Hepatic stellate cell (primary cell): ENCODE data around the gene VKORC1.

ENCODE experiments used
- DNase-seq: peaks from one replicate; pipeline ENCODE4 v3.0.0; 2011; ENCODE audit warnings: low spot score

VKORC1 gene

DNA sequence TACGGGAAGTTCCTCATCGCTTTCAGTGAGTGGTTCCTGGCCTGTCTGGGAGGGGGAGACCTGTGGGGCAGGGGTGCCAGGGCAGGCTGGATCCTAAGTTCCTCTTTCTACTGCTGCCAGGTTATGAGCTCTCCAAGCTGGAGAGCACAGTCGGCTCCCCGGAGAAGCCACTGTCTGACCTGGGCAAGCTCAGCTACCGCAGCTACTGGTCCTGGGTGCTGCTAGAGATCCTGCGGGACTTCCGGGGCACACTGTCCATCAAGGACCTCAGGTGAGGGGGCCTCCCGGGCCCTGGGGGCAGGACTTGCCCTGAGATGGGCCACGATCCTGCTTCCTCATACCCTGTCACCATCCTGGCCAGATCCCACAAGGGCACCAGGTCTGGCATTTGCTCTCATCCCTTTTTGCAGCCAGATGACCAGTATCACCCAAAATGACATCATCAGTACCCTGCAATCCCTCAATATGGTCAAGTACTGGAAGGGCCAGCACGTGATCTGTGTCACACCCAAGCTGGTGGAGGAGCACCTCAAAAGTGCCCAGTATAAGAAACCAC is 35.8 kb upstream of the VKORC1 start:
- no peak for DNase-seq

DNA sequence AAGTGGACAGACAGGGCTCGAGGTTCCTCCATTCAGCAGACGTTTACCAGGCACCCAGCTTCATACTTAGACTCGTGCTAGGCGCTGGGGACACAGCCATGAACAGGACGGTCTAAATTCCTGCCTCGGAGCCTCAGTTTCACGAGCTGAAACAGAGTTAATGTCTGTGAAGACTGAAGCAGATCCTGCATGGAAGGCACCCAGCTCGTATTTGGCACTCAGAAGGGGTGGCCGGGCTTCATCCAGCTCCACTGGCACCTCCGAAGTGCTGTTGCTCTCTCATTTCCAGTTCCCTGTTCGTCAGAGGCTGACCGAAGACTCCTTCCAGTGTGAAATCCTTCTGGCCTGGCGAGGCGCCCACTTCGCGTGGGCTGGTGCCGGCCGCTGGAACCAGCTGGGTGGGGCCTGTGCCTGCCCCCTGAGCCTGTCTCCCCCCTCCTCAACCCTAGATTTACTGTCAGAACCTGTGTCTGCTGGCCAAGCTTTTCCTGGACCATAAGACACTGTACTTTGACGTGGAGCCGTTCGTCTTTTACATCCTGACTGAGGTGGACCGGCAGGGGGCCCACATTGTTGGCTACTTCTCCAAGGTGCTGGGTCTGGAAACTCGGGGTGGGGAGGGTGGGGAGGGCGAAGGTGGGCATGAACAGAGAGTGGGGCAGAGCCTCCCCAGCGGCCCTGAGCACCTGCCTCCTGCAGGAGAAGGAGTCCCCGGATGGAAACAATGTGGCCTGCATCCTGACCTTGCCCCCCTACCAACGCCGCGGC is 35.2 kb upstream of the VKORC1 start:
- DNase-seq = no peak

DNA sequence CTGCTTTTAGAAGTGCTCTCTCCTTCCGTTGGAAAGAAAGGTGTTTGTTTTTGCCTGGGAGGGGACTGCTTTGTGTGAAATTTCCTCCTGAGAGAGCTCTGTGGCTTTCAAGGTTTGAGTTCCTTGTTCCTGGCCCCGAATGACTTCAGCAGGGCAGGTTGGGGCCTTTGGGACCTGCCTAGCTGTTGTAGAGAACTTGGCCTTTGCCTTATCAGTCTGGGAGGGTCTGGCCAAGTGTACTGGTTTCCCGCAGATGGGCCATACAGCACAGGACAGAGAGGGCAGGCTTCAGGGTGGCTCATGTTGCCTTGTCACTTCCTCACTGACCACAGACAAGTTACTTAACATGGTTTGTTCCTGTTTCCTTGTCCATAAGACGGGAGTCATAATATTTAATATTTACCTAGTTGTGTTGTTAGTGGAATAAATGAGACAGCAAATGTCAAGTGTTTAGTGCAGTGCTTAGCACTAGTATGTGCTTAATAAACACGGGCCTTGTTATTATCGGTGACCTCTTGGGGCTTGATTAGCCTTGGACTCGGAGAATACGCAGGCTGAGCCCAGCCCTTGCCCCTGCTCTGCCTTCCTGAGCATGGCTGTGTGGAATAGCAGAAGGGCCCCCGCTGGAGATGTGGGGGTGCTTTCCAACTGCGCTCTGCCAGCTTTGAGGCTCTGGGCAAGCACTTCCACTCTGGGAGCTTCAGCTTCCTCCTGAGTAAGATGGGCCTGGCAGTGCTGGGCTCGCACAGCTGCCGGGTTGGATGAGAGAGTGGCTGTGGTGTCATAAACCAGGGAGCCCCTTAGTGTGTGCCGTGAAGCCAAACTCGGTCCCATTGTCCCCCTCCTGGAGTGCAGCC is 34.3 kb upstream of the VKORC1 start:
- DNase-seq = no peak

DNA sequence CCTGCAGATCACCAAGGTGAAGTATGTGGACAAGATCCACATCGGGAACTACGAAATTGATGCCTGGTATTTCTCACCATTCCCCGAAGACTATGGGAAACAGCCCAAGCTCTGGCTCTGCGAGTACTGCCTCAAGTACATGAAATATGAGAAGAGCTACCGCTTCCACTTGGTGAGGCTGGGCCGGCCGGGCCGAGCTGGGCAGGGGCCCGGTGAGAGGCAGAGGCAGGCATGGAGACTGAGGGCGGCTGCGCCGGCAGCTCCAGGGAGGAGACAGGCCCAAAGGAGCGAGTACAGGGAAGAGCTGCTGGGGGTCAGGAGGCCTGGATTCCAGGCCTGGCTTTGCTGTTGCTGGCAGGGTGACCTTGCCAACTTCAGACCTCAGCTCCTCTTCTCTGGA is 32.6 kb upstream of the VKORC1 start:
- DNase-seq = no peak

DNA sequence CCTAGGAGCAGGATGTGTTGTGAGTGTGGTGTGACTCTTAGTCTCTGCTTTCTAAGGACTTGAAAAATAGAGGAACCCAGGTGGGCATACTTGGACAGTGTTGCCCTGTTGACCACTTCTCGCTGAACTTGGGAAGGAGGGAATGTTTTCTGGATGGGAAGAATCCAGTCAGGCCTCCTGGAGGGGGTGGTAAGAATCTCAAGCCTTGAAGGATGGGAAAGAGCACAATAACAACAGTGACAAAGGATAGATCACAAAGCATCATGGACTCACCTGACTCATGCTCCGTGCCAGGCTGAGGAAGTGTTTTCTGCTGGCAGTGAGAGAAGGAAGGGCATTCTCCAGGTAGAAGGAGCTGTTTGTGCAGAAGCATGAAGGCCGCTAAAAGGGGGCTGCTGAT is 31.2 kb upstream of the VKORC1 start:
- no peak for DNase-seq

DNA sequence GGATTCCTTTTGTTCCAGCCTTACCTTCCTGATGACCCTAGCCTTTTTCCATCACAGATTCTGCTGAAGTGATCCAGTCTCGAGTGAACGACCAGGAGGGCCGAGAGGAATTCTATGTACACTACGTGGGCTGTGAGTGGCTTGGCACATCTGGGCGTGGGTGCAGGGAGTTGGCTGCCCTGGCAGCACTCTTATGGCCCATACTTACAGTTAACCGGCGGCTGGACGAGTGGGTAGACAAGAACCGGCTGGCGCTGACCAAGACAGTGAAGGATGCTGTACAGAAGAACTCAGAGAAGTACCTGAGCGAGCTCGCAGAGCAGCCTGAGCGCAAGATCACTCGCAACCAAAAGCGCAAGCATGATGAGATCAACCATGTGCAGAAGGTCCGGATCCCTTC is 25.5 kb upstream of the VKORC1 start:
- no peak for DNase-seq

DNA sequence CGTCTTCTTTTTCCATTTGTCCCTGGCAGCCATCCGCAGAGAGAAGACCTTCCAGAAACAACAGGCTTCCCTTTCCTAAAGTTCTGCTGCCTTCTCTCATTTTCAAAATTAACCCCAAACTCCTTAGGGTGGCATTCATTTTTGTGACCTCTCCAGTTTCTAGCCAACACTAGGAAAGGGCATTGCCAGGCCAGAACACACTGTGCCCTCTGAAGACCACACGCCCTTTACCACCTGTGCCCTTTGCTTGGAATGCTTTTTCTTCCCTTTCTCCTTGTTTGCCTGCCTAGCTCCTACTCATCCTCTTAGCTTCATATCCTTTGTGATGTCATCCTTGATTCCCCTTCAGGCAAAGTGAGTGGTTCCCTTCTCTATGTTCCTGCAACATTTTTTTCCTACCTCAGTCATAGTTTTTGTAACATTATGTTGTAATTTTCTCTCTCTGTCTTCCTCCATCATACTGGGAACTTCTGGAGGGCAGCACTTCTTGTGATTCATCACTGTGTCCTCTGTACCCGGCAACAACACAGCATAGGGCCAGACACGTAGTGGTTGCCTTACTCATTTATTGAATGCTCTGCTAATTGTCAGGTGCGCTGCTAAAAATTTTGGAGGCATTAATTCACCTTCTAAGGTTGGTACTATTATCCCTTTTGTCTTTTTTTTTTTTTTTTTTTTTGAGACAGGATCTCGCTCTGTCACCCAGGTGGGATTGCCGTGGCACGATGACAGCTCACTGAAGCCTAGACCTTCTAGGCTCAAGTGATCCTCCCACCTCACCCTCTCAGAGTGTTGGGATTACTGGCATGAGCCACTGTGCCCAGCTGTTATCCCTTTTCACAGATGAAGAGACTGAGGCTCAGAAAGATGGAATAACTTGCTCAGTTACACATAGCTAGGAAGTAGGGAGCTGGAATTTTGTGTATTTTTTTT is 23.9 kb upstream of the VKORC1 start:
- peak; percentile 59 for DNase-seq

DNA sequence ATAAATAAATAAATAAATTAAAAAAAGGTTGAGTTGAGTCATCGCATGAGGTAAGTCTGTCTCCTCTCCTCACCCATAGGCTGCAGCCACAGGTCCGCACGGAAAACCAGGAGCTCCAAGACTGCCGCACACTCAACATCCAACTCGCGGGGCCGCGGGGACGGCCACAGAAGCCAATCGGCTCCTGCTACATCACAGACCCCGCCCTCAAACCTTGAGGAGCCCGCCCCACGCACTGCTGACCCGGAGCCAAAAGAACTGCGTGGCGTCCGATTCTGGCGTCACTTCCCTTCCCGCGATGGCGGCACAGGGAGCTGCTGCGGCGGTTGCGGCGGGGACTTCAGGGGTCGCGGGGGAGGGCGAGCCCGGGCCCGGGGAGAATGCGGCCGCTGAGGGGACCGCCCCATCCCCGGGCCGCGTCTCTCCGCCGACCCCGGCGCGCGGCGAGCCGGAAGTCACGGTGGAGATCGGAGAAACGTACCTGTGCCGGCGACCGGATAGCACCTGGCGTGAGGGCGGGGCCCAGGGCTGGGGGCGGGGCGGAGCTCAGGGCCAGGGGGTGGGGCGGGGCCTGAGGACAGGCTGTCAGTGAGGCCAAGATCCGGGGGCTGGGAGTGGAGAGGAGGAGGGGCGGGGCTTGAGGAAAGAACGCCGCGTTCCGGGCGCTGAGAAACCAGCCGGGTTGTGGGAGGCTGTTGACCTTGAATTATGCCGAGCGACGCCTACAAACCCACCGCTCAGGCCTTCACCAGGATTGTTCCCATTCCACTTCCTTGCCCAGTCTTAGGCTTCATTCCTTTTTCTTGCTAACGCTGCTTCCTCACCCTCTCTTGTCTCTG is 23.0 kb upstream of the VKORC1 start, which contains the start of gene KAT8:
Gene KAT8 (plus strand): TSS at position 281 of the 839 bp plus-strand sequence. CDS start 18 bp downstream, at position 299.
- peak; percentile 97 for DNase-seq

DNA sequence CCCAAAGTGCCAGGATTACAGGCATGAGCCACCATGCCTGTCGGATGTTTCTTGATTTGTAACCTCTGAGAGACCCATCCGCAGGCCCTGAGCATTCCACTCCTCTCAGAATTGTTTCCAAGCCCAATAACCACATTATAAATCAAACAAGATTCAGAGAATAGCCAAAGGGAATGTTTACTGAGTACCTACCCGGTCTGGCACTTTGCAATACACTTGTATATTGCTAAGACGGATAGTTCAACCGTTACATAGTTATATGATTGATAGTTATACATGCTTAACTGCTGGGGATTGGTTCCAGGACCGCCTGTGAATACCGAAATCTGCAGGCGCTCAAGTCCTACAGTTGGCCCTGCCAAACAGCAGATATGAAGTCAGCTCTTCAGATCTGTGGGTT is 19.9 kb upstream of the VKORC1 start:
- DNase-seq = no peak

DNA sequence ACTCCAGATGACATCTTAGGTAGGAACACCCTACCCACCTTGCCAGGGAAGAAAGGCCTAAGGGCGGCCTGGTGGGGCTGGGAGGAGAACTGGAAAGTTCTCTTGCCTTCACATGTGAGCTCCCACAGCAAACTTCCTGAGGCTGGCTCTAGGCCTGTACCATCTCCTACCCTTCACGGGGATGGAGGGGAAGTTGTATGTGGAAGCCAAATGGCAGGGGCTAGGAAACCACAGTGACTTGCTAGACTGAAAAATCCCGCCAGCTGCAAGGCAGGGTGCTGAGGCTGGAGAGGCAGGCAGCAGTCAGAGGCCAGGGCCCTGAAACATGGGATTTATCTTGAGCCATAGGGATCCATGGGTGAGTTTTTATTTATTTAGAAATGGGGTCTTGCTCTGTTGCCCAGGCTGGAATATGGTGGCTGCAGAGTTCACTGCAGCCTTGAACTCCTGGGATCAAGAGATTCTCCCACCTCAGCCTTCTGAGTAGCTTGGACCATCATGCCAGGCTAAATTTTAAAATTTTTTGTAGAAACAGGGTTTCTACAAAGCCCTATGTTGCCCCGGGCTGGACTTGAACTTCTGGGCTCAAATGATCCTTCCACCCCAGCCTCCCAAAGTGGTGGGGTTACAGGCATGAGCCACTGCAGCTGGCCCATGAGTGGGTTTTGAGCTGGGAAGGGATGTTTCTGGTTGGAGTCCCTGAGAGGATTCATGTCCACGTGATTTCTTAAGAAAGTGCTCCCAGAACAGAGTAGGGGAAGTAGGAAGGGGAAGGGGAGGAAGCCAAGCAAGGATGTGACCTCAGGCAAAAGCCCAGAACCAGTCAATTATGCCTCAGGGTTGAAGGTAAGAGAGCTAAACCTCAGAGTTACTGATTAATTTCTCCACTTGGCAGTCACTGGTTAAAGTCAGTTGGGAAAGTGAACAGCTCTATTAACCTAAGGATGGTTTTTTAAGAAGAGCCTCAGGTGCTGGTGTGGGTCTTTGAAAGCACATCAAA is 18.8 kb upstream of the VKORC1 start:
- no peak for DNase-seq

DNA sequence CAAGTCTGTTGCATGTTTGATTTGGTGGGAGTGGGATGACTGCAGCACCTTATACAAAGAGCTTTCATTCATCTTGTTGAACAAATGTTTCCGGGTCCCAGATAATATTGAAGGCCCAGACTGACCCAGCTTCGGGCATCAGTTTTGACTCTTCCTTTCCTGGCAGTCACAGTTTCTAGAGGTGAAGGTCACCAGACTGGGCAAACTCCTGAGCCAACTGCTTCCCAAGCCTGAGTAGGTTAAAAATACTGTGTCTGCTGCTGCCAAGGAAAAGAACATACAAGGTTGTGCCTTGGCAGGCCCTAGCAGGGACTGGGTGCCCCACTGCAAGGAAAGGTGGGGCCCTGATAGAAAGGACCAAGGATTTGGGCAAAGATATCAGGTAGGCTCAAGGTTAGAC is 18.1 kb upstream of the VKORC1 start:
- no peak for DNase-seq

DNA sequence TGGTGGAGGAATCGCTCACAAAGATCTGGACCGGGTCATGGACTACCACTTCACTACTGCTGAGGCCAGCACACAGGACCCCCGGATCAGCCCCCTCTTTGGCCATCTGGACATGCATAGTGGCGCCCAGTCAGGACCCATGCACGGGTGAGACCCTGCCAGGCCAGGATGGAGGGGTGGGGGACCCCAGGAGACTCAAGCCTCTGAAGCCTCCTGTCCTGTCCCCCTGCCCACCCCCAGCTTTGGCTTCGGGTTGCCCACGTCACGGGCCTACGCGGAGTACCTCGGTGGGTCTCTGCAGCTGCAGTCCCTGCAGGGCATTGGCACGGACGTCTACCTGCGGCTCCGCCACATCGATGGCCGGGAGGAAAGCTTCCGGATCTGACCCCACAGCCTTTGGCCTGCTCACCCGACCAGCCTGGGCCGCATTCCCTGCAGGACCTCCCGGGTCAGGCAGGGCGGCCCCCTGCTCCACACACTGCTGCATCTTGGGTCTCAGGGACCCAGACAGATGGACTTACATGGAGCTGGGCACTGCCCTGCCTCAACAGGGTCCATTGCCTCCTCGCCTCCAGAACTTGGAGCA is 17.4 kb upstream of the VKORC1 start:
- no peak for DNase-seq

DNA sequence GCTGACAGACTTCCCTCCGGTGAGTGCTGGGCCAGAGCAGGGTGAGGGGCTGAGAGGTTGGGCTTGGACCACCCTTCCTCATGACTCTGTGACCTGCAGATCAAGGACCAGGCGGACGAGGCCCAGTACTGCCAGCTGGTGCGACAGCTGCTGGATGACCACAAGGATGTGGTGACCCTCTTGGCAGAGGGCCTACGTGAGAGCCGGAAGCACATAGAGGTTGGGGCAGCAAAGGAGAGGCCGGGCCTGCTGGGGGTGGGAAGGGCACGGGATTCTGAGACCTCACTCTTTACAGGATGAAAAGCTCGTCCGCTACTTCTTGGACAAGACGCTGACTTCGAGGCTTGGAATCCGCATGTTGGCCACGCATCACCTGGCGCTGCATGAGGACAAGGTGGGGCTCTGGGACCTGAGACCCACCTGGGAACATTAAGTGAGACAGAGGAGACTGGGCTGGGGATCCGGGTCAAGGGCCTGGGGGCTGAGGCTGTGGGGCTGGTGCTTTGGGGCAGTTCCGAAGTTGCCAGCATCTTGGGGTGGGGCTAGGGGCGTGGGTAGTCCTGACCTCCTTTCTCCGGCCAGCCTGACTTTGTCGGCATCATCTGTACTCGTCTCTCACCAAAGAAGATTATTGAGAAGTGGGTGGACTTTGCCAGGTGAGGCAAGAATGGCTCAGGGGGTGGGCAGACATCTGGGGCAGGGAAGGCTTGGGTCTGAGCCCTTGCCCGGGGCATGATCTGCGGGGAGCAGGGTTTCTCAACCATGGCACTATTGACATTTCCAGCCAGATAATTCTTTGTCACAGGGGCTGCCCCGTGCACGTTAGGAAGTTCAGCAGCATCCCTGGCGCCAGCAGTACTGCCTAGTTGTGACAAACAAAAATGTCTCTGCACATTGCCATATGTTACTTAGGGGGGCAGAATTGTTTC is 15.8 kb upstream of the VKORC1 start:
- DNase-seq = no peak

DNA sequence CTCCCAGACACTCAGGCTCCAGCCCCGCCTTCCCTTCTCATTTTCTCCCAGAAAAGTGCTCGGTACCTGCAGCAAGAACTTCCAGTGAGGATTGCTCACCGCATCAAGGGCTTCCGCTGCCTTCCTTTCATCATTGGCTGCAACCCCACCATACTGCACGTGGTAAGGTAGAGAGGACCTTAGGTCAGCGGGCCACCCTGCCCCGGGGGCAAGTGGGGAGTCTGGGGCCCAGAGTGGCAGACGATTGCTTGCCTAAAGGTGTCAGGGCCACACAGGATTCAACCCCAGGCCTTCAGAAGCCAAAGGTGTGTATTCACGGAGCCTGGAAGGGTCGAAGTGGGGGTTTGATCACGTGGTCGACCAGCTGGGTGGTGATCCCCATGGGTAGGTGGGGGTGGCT is 15.0 kb upstream of the VKORC1 start:
- no peak for DNase-seq

DNA sequence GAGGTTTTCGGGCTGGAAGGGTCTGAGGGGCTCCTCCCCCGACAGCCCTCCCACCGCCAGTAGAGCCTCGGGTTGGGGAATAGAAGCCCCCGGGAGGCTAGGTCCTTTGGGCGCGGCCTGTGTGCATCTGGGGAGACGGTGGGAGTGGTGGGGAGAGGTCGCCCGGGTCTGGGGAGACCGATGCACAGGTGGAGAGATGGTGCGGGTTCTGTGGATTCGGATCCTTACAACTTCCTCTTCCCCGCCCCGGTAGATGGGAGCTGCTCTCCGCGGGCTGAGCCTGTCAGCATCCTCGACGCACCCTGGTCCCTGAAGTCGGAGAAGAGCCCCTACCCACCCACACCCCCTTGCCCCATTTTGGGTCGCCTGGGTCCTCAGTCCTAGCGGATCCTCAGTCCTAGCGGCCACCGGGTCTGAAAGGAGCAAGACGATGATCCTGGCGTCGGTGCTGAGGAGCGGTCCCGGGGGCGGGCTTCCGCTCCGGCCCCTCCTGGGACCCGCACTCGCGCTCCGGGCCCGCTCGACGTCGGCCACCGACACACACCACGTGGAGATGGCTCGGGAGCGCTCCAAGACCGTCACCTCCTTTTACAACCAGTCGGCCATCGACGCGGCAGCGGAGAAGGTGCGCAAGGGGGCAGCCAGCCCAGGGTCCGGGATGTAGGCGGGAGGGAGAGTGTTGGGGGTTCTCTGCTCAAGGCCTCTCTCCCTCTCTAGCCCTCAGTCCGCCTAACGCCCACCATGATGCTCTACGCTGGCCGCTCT is 14.4 kb upstream of the VKORC1 start:
- no peak for DNase-seq

DNA sequence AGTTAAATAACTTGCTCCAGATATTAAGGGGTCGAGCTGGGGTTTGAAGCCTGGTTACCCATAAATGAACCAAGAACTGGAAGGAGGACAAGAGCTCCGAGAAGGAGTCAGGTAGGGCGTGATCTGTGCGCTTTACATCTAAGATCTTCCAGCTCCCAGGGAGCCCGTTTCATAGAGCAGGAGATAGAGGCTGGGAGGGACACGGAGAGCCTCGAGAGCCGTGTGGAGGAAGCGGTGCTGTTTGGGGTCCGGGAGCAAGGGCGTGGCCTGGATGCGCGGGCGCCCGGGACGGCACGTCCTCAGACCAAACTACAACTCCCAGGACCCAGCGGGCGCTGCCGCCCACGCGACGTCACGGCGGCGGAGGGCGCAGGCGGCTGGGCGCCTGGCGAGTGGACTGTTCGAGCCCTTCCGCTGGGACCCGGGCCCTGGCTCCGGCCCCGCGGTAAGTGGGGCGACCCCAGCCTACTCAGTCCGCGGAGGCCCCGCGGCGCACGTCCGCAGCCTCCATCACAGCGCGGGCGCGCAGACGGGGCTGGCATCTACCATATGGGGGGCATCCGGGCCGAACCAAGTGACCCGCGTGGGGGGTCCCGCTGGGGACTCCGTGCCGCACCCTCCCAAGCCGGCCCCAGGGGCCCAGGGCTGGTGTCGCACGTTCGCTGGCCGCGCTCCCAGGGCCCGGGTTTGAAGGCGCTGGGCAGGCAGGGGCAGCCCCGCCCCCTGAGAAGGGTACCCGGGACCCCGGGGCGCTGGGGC is 13.6 kb upstream of the VKORC1 start, which contains the start of gene BCKDK:
Gene BCKDK (plus strand): TSS at position 352 of the 759 bp plus-strand sequence. CDS start 838 bp downstream, outside the sequence.
- DNase-seq = peak; percentile 89
